SK-N-SH (cell line): ENCODE results near the gene PLOD3. TPM values are rescaled to one million over a fixed set of nuclear protein-coding genes. Genes with fewer than 3 reads are reported as not detected.

Experiments
- CTCF ChIA-PET: fragments of 300-600, 350-600 bp; formaldehyde crosslinking; extraction: SDS; loops from one replicate; lab custom pipeline; 2021; lab: Yijun Ruan, JAX
- POLR2A ChIA-PET: fragments of 350-600 bp; sonication (Branson Sonifier 250); formaldehyde crosslinking; extraction: SDS; loops from one replicate; lab custom pipeline; 2020; ENCODE audit warnings: antibody characterized with exemption, inconsistent platforms; lab: Yijun Ruan, JAX
- DNase-seq: peaks from one replicate; pipeline ENCODE4 v3.0.0; 2012
- H2AFZ ChIP-seq: fragments of 200-600 bp; sonication (generic); 2 replicates; pipeline ENCODE4 v1.8.1; 2016; ENCODE audit warnings: antibody characterized with exemption, mild to moderate bottlenecking, low read depth
- H3F3A ChIP-seq: fragments of 200-600 bp; sonication (generic); replicated peaks from 2 replicates; pipeline ENCODE3; 2016; ENCODE audit warnings: antibody characterized with exemption, mild to moderate bottlenecking; ENCODE audit not compliant: insufficient read depth
- H3K27ac ChIP-seq, 2 experiments: fragments of 200-500 bp in 1 of 2; fragments of 200-600 bp in 1 of 2; sonication (Bioruptor generic) in 1 of 2; sonication (generic), shearing (Covaris generic) in 1 of 2; 2 replicates each; pipeline versions ENCODE4 v1.5.1 to v1.6.1; 2014 to 2016; ENCODE audit warnings: low read depth in 2 of 2, inconsistent platforms in 1 of 2, low read length in 1 of 2, mild to moderate bottlenecking in 1 of 2, mixed read lengths in 1 of 2
- H3K27me3 ChIP-seq: fragments of 200-600 bp; sonication (generic), shearing (Covaris generic); 2 replicates; pipeline ENCODE4 v1.6.1; 2016; ENCODE audit warnings: mixed run types; ENCODE audit not compliant: insufficient read depth
- H3K36me3 ChIP-seq, 2 experiments: fragments of 200-500 bp in 1 of 2; fragments of 200-600 bp in 1 of 2; sonication (Bioruptor generic) in 1 of 2; sonication (generic) in 1 of 2; replicated peaks in 1 of 2; 2 replicates each; pipeline versions ENCODE3 to v1.5.1; 2014 to 2016; ENCODE audit warnings: low read length in 1 of 2, mild to moderate bottlenecking in 1 of 2; ENCODE audit not compliant: insufficient read depth in 2 of 2, control insufficient read depth in 1 of 2
- H3K4me1 ChIP-seq, 2 experiments: fragments of 200-500 bp in 1 of 2; fragments of 200-600 bp in 1 of 2; sonication (Bioruptor generic) in 1 of 2; sonication (generic), shearing (Covaris generic) in 1 of 2; 2 replicates each; pipeline versions ENCODE4 v1.5.1 to v1.6.1; 2014 to 2016; ENCODE audit warnings: low read depth in 1 of 2, low read length in 1 of 2, mixed run types in 1 of 2; ENCODE audit not compliant: insufficient read depth in 2 of 2, control insufficient read depth in 1 of 2
- H3K4me2 ChIP-seq: fragments of 200-600 bp; sonication (generic), shearing (Covaris generic); 2 replicates; pipeline ENCODE4 v1.6.1; 2017; ENCODE audit warnings: mixed run types
- H3K4me3 ChIP-seq, 2 experiments: fragments of 200-500 bp in 1 of 2; fragments of 200-600 bp in 1 of 2; sonication (Bioruptor generic) in 1 of 2; sonication (generic), shearing (Covaris generic) in 1 of 2; 2 replicates each; pipeline versions ENCODE4 v1.5.1 to v1.8.1; 2014 to 2016; ENCODE audit warnings: low read depth in 2 of 2, inconsistent platforms in 1 of 2, low read length in 1 of 2, mild to moderate bottlenecking in 1 of 2, mixed read lengths in 1 of 2, moderate library complexity in 1 of 2
- H3K79me2 ChIP-seq: fragments of 200-600 bp; sonication (generic); 2 replicates; pipeline ENCODE4 v1.8.1; 2017; ENCODE audit warnings: mild to moderate bottlenecking; ENCODE audit not compliant: insufficient read depth
- H3K9ac ChIP-seq: fragments of 200-600 bp; sonication (generic); 2 replicates; pipeline ENCODE4 v1.6.1; 2017; ENCODE audit warnings: mixed run types
- H3K9me2 ChIP-seq: fragments of 200-600 bp; sonication (generic); 2 replicates; pipeline ENCODE4 v1.6.1; 2017; ENCODE audit warnings: mixed run types
- H3K9me3 ChIP-seq: fragments of 200-600 bp; sonication (generic); 2 replicates; pipeline ENCODE4 v1.6.1; 2017; ENCODE audit warnings: mixed run types, mild to moderate bottlenecking, moderate library complexity
- H4K20me1 ChIP-seq: fragments of 200-600 bp; sonication (generic); 2 replicates; pipeline ENCODE4 v1.6.1; 2017; ENCODE audit warnings: mild to moderate bottlenecking, mixed run types; ENCODE audit not compliant: insufficient read depth
- CHD2 ChIP-seq: fragments of 150-350 bp; IDR thresholded peaks from 2 replicates; pipeline ENCODE4 v1.6.1; 2018; ENCODE audit warnings: low read length; ENCODE audit not compliant: partially characterized antibody
- ELF1 ChIP-seq: IDR thresholded peaks from 2 replicates; pipeline ENCODE4 v1.4.0; 2012
- EZH2phosphoT487 ChIP-seq: fragments of 200-600 bp; sonication (generic); IDR thresholded peaks from 2 replicates; pipeline ENCODE4 v1.6.1; 2017; ENCODE audit warnings: low read depth, mixed run types, mild to moderate bottlenecking, antibody characterized with exemption, moderate library complexity, borderline replicate concordance
- FOSL2 ChIP-seq: IDR thresholded peaks from 2 replicates; pipeline ENCODE4 v1.4.0; 2012; ENCODE audit warnings: low read depth, mild to moderate bottlenecking, moderate library complexity, borderline replicate concordance
- FOXM1 ChIP-seq: IDR thresholded peaks from 2 replicates; pipeline ENCODE4 v1.4.0; 2012; ENCODE audit warnings: low read depth, mild to moderate bottlenecking
- GABPA ChIP-seq: IDR thresholded peaks from 2 replicates; pipeline ENCODE4 v1.4.0; 2012; ENCODE audit warnings: low read depth, mild to moderate bottlenecking
- GATA2 ChIP-seq: sonication (generic); formaldehyde crosslinking; IDR thresholded peaks from 2 replicates; pipeline ENCODE4 v1.5.0; 2020; ENCODE audit warnings: mild to moderate bottlenecking, missing genetic modification reagents
- IRF3 ChIP-seq: fragments of 150-350 bp; IDR thresholded peaks from 2 replicates; pipeline ENCODE4 v1.6.1; 2016; ENCODE audit warnings: mild to moderate bottlenecking, low read depth, low read length
- JUND ChIP-seq: IDR thresholded peaks from 2 replicates; pipeline ENCODE4 v1.4.0; 2012
- MEF2A ChIP-seq: IDR thresholded peaks from 2 replicates; pipeline ENCODE4 v1.4.0; 2012; ENCODE audit warnings: low read depth, borderline replicate concordance
- MXI1 ChIP-seq: IDR thresholded peaks from 2 replicates; pipeline ENCODE4 v1.6.1; 2012; ENCODE audit warnings: mild to moderate bottlenecking, low read depth, low read length, improper control_type of control experiment
- NFIC ChIP-seq: IDR thresholded peaks from 2 replicates; pipeline ENCODE4 v1.4.0; 2012; ENCODE audit warnings: borderline replicate concordance
- NRF1 ChIP-seq: IDR thresholded peaks from 2 replicates; pipeline ENCODE4 v1.6.1; 2012; ENCODE audit warnings: low read depth, mild to moderate bottlenecking, low read length
- POLR2AphosphoS5 ChIP-seq: IDR thresholded peaks from 2 replicates; pipeline ENCODE4 v1.6.1; 2012; ENCODE audit warnings: low read depth, low read length
- RAD21 ChIP-seq: IDR thresholded peaks from 2 replicates; pipeline ENCODE4 v1.6.1; 2012; ENCODE audit warnings: mild to moderate bottlenecking, low read length
- RXRA ChIP-seq: IDR thresholded peaks from 2 replicates; pipeline ENCODE4 v1.4.0; 2012; ENCODE audit warnings: low read depth, mild to moderate bottlenecking, borderline replicate concordance
- TCF12 ChIP-seq: IDR thresholded peaks from 2 replicates; pipeline ENCODE4 v1.4.0; 2012
- TEAD4 ChIP-seq: IDR thresholded peaks from 2 replicates; pipeline ENCODE4 v1.4.0; 2012; ENCODE audit warnings: mild to moderate bottlenecking, borderline replicate concordance; ENCODE audit not compliant: insufficient read depth
- WGBS: methylation state at CpG from one replicate; pipeline ENCODE4 v1.1.6; 2017; ENCODE audit warnings: low lambda C conversion rate; 5-methylcytosine and 5-hydroxymethylcytosine counted together
- polyA plus RNA-seq, 3 experiments: library from polyadenylated mRNA; depleted of rRNA; stranded (reverse); fragments of >200 nt; gene quantifications; 2 replicates each; pipeline ENCODE4 v1.2.3, GENCODE V29; 2012
- TF ChIP-seq, protein P1 (sequence below): fragments of 200-600 bp; sonication (generic); IDR thresholded peaks from 2 replicates; pipeline ENCODE4 v1.6.1; 2017; ENCODE audit warnings: antibody characterized with exemption, mild to moderate bottlenecking, moderate library complexity
- TF ChIP-seq, protein P2 (sequence below): IDR thresholded peaks from 2 replicates; pipeline ENCODE4 v1.4.0; 2012; ENCODE audit warnings: low read depth, borderline replicate concordance
- TF ChIP-seq, protein P3 (sequence below): IDR thresholded peaks from 2 replicates; pipeline ENCODE4 v1.4.0; 2012; ENCODE audit warnings: low read depth

Gene PLOD3
- polyA plus RNA-seq, 1 of the 3 experiments (the other 2 are of a cell fraction), result 276 TPM

GRCh38 chr7:101170617-101171441 lies 46.6 kb downstream of the PLOD3 start:
- WGBS, result 83% methylated on average over 17 of the region's 17 CpGs
- H3K4me1 ChIP-seq, result peaks cover 28 to 46% of the 10 kb centered on the region in 2 experiments
- no peaks in the 10 kb centered on the region for H3K9me2 ChIP-seq
- no peak overlapping the region for H3K4me2 ChIP-seq
- no peak for DNase-seq
- ChIA-PET POLR2A (interaction anchor here (0.8 to 1.2 kb wide), 4 partner anchors 10 to 27 kb away, joined by 3 to 9 read pairs (median 4); partner anchors contain the start of gene NAT16), CTCF (interaction anchor here (0.7 to 3.0 kb wide), 23 partner anchors 10 to 337 kb away, joined by 3 to 45 read pairs (median 5); partner anchors contain the start of genes MOGAT3, NAT16, PLOD3 and ZNHIT1)
- H3K27ac ChIP-seq, result peak overlapping the region in 1 of 2 experiments; percentile 59; a peak in 1 of 4 replicates
- no peaks in the 10 kb centered on the region for H3K36me3 ChIP-seq
- H3F3A ChIP-seq, result peaks cover 26% of the 10 kb centered on the region
- H3K79me2 ChIP-seq, result no peaks in the 10 kb centered on the region
- no peak overlapping the region for H3K9ac ChIP-seq
- H3K4me3 ChIP-seq, result no peak overlapping the region; a peak in 1 of 4 replicates
- no peak overlapping the region for H2AFZ ChIP-seq
- TF ChIP-seq MXI1, result no peak
- TF ChIP-seq EZH2phosphoT487, result no peak
- TF ChIP-seq MEF2A, result no peak
- no peak for TF ChIP-seq ELF1
- peak; percentile 3 for TF ChIP-seq CHD2
- TF ChIP-seq GATA2 (CRISPR knock-in tag), result no peak
- no peaks in the 10 kb centered on the region for H4K20me1 ChIP-seq
- H3K27me3 ChIP-seq, result no peaks in the 10 kb centered on the region; the same call in 1 of the 2 replicates
- no peaks in the 10 kb centered on the region for H3K9me3 ChIP-seq

GRCh38 chr7:101169838-101170551 lies 47.4 kb downstream of the PLOD3 start:
- Histone ChIP-seq H3K4me2 (peak overlapping the region; percentile 98), H3K4me3 (peak overlapping the region; percentile 43 to 49)
- TF ChIP-seq, protein P1, sequence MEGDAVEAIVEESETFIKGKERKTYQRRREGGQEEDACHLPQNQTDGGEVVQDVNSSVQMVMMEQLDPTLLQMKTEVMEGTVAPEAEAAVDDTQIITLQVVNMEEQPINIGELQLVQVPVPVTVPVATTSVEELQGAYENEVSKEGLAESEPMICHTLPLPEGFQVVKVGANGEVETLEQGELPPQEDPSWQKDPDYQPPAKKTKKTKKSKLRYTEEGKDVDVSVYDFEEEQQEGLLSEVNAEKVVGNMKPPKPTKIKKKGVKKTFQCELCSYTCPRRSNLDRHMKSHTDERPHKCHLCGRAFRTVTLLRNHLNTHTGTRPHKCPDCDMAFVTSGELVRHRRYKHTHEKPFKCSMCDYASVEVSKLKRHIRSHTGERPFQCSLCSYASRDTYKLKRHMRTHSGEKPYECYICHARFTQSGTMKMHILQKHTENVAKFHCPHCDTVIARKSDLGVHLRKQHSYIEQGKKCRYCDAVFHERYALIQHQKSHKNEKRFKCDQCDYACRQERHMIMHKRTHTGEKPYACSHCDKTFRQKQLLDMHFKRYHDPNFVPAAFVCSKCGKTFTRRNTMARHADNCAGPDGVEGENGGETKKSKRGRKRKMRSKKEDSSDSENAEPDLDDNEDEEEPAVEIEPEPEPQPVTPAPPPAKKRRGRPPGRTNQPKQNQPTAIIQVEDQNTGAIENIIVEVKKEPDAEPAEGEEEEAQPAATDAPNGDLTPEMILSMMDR, result peak; percentile 99
- TF ChIP-seq IRF3 (no peak), POLR2AphosphoS5 (peak; percentile 17; the same call in 1 of the 2 replicates), FOXM1 (no peak), TEAD4 (no peak), TCF12 (no peak), JUND (no peak), ELF1 (no peak), FOSL2 (no peak), GABPA (no peak), NRF1 (0 out of 2 replicates have a peak, but pooled peaks have one; percentile 27), NFIC (no peak), RXRA (no peak), MEF2A (no peak), RAD21 (peak; percentile 73)
- TF ChIP-seq, protein P2, sequence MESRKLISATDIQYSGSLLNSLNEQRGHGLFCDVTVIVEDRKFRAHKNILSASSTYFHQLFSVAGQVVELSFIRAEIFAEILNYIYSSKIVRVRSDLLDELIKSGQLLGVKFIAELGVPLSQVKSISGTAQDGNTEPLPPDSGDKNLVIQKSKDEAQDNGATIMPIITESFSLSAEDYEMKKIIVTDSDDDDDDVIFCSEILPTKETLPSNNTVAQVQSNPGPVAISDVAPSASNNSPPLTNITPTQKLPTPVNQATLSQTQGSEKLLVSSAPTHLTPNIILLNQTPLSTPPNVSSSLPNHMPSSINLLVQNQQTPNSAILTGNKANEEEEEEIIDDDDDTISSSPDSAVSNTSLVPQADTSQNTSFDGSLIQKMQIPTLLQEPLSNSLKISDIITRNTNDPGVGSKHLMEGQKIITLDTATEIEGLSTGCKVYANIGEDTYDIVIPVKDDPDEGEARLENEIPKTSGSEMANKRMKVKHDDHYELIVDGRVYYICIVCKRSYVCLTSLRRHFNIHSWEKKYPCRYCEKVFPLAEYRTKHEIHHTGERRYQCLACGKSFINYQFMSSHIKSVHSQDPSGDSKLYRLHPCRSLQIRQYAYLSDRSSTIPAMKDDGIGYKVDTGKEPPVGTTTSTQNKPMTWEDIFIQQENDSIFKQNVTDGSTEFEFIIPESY, result no peak
- TF ChIP-seq, protein P3, sequence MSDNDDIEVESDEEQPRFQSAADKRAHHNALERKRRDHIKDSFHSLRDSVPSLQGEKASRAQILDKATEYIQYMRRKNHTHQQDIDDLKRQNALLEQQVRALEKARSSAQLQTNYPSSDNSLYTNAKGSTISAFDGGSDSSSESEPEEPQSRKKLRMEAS, result peak; percentile 68

More at GRCh38 chr7:101169838-101170551, 47.4 kb downstream of the PLOD3 start:
- Histone ChIP-seq H3K4me1 (peaks cover 30 to 52% of the 10 kb centered on the region in 2 experiments), H3K9me3 (no peaks in the 10 kb centered on the region), H3K36me3 (no peaks in the 10 kb centered on the region), H3K9me2 (no peaks in the 10 kb centered on the region), H3F3A (peaks cover 26% of the 10 kb centered on the region), H3K9ac (no peak overlapping the region), H4K20me1 (peaks cover 2% of the 10 kb centered on the region), H2AFZ (no peak overlapping the region), H3K27ac (peak overlapping the region in 1 of 2 experiments; percentile 59; a peak in 2 of 4 replicates), H3K27me3 (no peaks in the 10 kb centered on the region; the same call in 1 of the 2 replicates), H3K79me2 (no peaks in the 10 kb centered on the region)
- DNase-seq, result peak; percentile 94
- ChIA-PET POLR2A (interaction anchor here (0.8 to 1.2 kb wide), 3 partner anchors 10 to 26 kb away, joined by 4 to 9 read pairs (median 5); partner anchors contain the start of gene NAT16), CTCF (interaction anchor here (0.7 to 3.0 kb wide), 20 partner anchors 9 to 336 kb away, joined by 3 to 45 read pairs (median 6); partner anchors contain the start of genes MOGAT3, NAT16, PLOD3 and ZNHIT1)
- 6% methylated on average over 32 of the region's 33 CpGs for WGBS
